Dermis lymphatic vessel endothelial cell (primary cell): Measurements from ENCODE around the gene C2orf76. TPM values are rescaled to one million over a fixed set of nuclear protein-coding genes. Genes with fewer than 3 reads are reported as not detected.

Source experiments
- total RNA-seq: library from RNA; depleted of rRNA; stranded (reverse); fragments of >200 nt; gene quantifications from 2 replicates; pipeline ENCODE4 v1.2.1, GENCODE V29; 2014

C2orf76 gene
- total RNA-seq, result 12.3 and 14.5 TPM in 2 replicates

DNA sequence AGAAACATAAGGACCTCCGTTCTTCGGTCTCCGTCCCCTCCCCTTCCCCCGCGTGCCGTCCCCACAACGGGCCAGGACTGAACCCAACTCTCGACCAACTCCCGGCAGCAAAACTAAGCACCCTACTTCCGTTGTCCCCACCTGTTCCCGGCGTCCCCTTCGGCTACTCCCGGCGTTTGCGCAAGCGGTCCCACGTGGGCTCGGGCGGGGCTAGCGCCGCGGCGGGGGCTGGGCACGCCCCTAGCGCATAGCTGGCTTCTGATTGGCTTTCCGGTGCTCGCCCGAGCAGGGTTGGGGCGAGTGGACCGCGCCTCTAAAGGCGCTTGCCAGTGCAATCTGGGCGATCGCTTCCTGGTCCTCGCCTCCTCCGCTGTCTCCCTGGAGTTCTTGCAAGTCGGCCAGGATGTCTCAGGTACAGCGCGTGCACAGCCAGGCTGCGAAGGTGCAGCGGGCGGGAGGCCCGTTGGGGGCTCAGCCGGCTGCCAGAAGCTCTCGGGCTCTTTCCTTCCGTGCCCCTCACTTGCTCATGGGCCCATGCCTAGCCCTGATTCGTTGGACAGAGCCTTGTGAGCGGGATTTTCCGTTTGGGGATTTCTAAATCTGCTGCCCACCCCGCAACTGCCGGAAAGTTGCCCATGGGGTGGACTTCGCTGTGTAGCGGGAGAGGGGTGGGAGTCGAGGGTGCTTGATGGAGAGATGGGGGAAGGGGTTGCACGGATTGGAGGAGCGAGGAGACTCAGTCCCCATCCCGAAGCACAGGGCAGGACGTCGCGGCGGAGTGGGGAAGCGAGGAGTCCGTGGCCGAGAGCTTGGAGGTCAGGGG, at the start of gene C2orf76, which contains the start of gene DBI:
Gene C2orf76 (minus strand): TSS at position 186 of the 823 bp plus-strand sequence. CDS start 26,875 bp downstream, outside the sequence.
Gene DBI (plus strand): TSS at position 329 of the 823 bp plus-strand sequence. CDS start 75 bp downstream, at position 404.

Other genes with a start within 250 kb of the C2orf76 start
- gene C1QL2, start 208.1 kb downstream of the C2orf76 start, total RNA-seq, result not detected in 2 replicates
- 6.6 and 9.0 TPM in 2 replicates for gene STEAP3, start 143.0 kb downstream of the C2orf76 start, total RNA-seq
- gene DBI, start 143 bp upstream of the C2orf76 start, total RNA-seq, result 76.4 and 86.9 TPM in 2 replicates
- not detected in 2 replicates for gene TMEM37, start 65.0 kb upstream of the C2orf76 start, total RNA-seq
- not detected in 2 replicates for gene SCTR, start 157.6 kb upstream of the C2orf76 start, total RNA-seq
- gene CFAP221, start 177.6 kb upstream of the C2orf76 start, total RNA-seq, result under 0.01 TPM in 1 of 2 replicates, not detected in the other